K562 (cell line): ENCODE data around the gene NKD1. TPM values are rescaled to one million over a fixed set of nuclear protein-coding genes. Genes with fewer than 3 reads are reported as not detected.

Source experiments
- ATAC-seq: fragments of 200-7000 bp; cut with Tn5 transposase; 3 replicates; pipeline ENCODE4 v1.9.1; 2020; ENCODE audit warnings: moderate library complexity
- BruUV-seq: library from RNA; stranded (reverse); fragments of 400-500 nt; replicated peaks from 2 replicates; lab custom pipeline; 2021; lab: Mats Ljungman, UMichigan
- CTCF ChIA-PET: fragments of 300-600 bp; formaldehyde crosslinking; extraction: SDS; loops from one replicate; lab custom pipeline; 2021; ENCODE audit warnings: low intra/inter-chr PET ratio; lab: Yijun Ruan, JAX
- POLR2A ChIA-PET: fragments of 300-600, 350-650 bp; sonication (Branson Sonifier 250); formaldehyde crosslinking; extraction: SDS; loops from one replicate; lab custom pipeline; 2021; ENCODE audit warnings: antibody characterized with exemption, inconsistent platforms; lab: Yijun Ruan, JAX
- DNase-seq, 4 experiments: peaks; one replicate each; pipeline versions ENCODE4 v3.0.0 to v3.0.0-alpha.2; 2011 to 2018; ENCODE audit warnings: low spot score in 3 of 4, mixed read lengths in 3 of 4; ENCODE audit errors: extremely low read depth in 1 of 4
- FAIRE-seq: peaks from 2 replicates; lab custom pipeline; 2011; peaks lifted over from hg19 to GRCh38; lab: Jason Lieb, UNC
- H2AFZ ChIP-seq: 2 replicates; pipeline ENCODE4 v1.6.0; 2011; ENCODE audit warnings: low read depth, low read length, control low read depth, inconsistent platforms
- H3K27ac ChIP-seq: fragments of 200-600 bp; 3 replicates; pipeline ENCODE4 v1.8.0; 2011; ENCODE audit warnings: low read depth, mild to moderate bottlenecking, control low read depth, inconsistent platforms, low read length, moderate library complexity, mixed read lengths; ENCODE audit errors: extremely low read depth
- H3K27me3 ChIP-seq, 2 experiments: fragments of 300-600 bp in 1 of 2; 2 replicates in 1 of 2; 3 replicates in 1 of 2; pipeline versions ENCODE4 v1.6.0 to v1.8.0; 2011; ENCODE audit warnings: inconsistent platforms in 2 of 2, low read length in 2 of 2, mild to moderate bottlenecking in 1 of 2, mixed read lengths in 1 of 2, moderate library complexity in 1 of 2; ENCODE audit not compliant: control insufficient read depth in 2 of 2, insufficient read depth in 2 of 2
- H3K36me3 ChIP-seq: fragments of 300-600 bp; 3 replicates; pipeline ENCODE4 v1.8.0; 2011; ENCODE audit warnings: mild to moderate bottlenecking, low read length, inconsistent platforms; ENCODE audit not compliant: control insufficient read depth, insufficient read depth
- H3K4me1 ChIP-seq, 2 experiments: fragments of 200-600 bp in 1 of 2; replicated peaks in 1 of 2; 2 replicates in 1 of 2; 3 replicates in 1 of 2; pipeline versions ENCODE4 v1.5.1 to v1.8.0; 2011; ENCODE audit warnings: inconsistent platforms in 2 of 2, low read length in 2 of 2, mild to moderate bottlenecking in 1 of 2, mixed read lengths in 1 of 2, moderate library complexity in 1 of 2; ENCODE audit not compliant: control insufficient read depth in 2 of 2, insufficient read depth in 2 of 2
- H3K4me2 ChIP-seq: 2 replicates; pipeline ENCODE4 v1.6.1; 2011; ENCODE audit warnings: low read length, control low read depth, inconsistent platforms, mixed read lengths; ENCODE audit not compliant: insufficient read depth
- H3K4me3 ChIP-seq: fragments of 200-600 bp; sonication (generic), shearing (Covaris generic); 2 replicates; pipeline ENCODE4 v1.5.1; 2016; ENCODE audit warnings: control low read depth, inconsistent platforms
- H3K79me2 ChIP-seq: fragments of 200-600 bp; 3 replicates; pipeline ENCODE4 v1.8.0; 2011; ENCODE audit warnings: low read length, inconsistent platforms; ENCODE audit not compliant: control insufficient read depth, insufficient read depth
- H3K9ac ChIP-seq, 2 experiments: 2 replicates each; pipeline versions ENCODE4 v1.6.0 to v1.6.1; 2011; ENCODE audit warnings: low read depth in 2 of 2, low read length in 2 of 2, control low read depth in 1 of 2, inconsistent platforms in 1 of 2, mild to moderate bottlenecking in 1 of 2, mixed read lengths in 1 of 2; ENCODE audit not compliant: insufficient read depth in 1 of 2
- H3K9me1 ChIP-seq: one replicate; pipeline ENCODE4 v1.6.0; 2011; ENCODE audit warnings: inconsistent platforms, mild to moderate bottlenecking, low read length, moderate library complexity; ENCODE audit not compliant: control insufficient read depth, insufficient read depth
- H3K9me3 ChIP-seq: replicated peaks from 2 replicates; pipeline ENCODE4 v1.5.1; 2011; ENCODE audit warnings: low read depth, low read length, inconsistent platforms; ENCODE audit not compliant: control insufficient read depth, insufficient read depth
- H4K20me1 ChIP-seq: replicated peaks from 2 replicates; pipeline ENCODE4 v1.6.1; 2011; ENCODE audit warnings: low read length, inconsistent platforms, mixed read lengths; ENCODE audit not compliant: control insufficient read depth, insufficient read depth
- CBX1 ChIP-seq: sonication (generic); IDR thresholded peaks from 2 replicates; pipeline ENCODE4 v1.6.1; 2016; ENCODE audit warnings: antibody characterized with exemption, low read depth, mild to moderate bottlenecking
- CEBPG ChIP-seq, 3 experiments: fragments of 200-800 bp in 1 of 3; sonication (Bioruptor generic) in 1 of 3; sonication (generic) in 1 of 3; formaldehyde crosslinking in 1 of 3; IDR thresholded peaks in 2 of 3; conservative IDR thresholded peaks in 1 of 3; 2 replicates each; pipeline versions ENCODE4 v1.6.1 to v1.8.0; 2016 to 2022; ENCODE audit warnings: missing compliant biosample characterization in 2 of 3, missing genetic modification characterization in 2 of 3, mild to moderate bottlenecking in 1 of 3, missing genetic modification reagents in 1 of 3
- HDAC8 ChIP-seq: fragments of 450-650 bp; IDR thresholded peaks from 2 replicates; pipeline ENCODE4 v1.6.1; 2016; ENCODE audit warnings: mild to moderate bottlenecking, missing genetic modification characterization, moderate library complexity, missing compliant biosample characterization
- U2AF2 ChIP-seq: fragments of 200-400 bp; formaldehyde crosslinking; optimal IDR thresholded peaks from 2 replicates; pipeline ENCODE3; 2017; ENCODE audit warnings: low read depth, mild to moderate bottlenecking, low read length
- ZEB2 ChIP-seq: fragments of 450-650 bp; IDR thresholded peaks from 2 replicates; pipeline ENCODE4 v1.6.1; 2016
- ZNF311 ChIP-seq: fragments of 250-450 bp; sonication (Bioruptor Pico); IDR thresholded peaks from 2 replicates; pipeline ENCODE4 v1.4.0; 2020; ENCODE audit warnings: mild to moderate bottlenecking, moderate library complexity
- ZNF57 ChIP-seq: fragments of 450-650 bp; formaldehyde crosslinking; IDR thresholded peaks from 2 replicates; pipeline ENCODE4 v1.4.0; 2020; ENCODE audit warnings: mild to moderate bottlenecking, moderate library complexity
- ZNF589 ChIP-seq: fragments of 200-800 bp; sonication (Bioruptor generic); IDR thresholded peaks from 2 replicates; pipeline ENCODE4 v1.6.1; 2016; ENCODE audit warnings: low read depth, missing genetic modification characterization, missing compliant biosample characterization
- WGBS: fragments of 100-300 bp; shearing (Covaris generic); methylation state at CpG from one replicate; pipeline ENCODE4 v1.1.6; 2016; ENCODE audit warnings: low coverage, mixed read lengths; ENCODE audit not compliant: insufficient coverage; ENCODE audit errors: missing lambda C conversion rate; 5-methylcytosine and 5-hydroxymethylcytosine counted together
- in situ Hi-C: fragments of 300-500 bp; cut with MboI; formaldehyde crosslinking; loops from 4 replicates; pipeline ENCODE4 v1.15.0; 2018; ENCODE audit warnings: inconsistent platforms, mixed read lengths
- intact Hi-C: fragments of 100-400 bp; cut with micrococcal nuclease; formaldehyde crosslinking; loops from 2 replicates; pipeline ENCODE4 v1.14.2; 2022
- polyA plus RNA-seq, 8 experiments: library from polyadenylated mRNA; depleted of rRNA in 4 of 8; stranded (reverse) in 5 of 8; unstranded in 3 of 8; fragments of >200 nt; fragmentation: Nextera tagmentation in 2 of 8; fragmentation: Illumina TruSeq in 1 of 8; extraction: Ambion mirVana in 2 of 8; extraction: Trizol in 1 of 8; gene quantifications; 2 replicates each; pipeline versions ENCODE4 v1.2.1 to v1.2.3, GENCODE V29; 2011 to 2014; ENCODE audit warnings: inconsistent platforms in 1 of 8, missing spikeins in 1 of 8
- total RNA-seq, 7 experiments: library from RNA; depleted of rRNA in 6 of 7; stranded (reverse); fragments of >200 nt in 6 of 7; fragmentation: Illumina TruSeq in 2 of 7; extraction: Trizol in 2 of 7; gene quantifications; 2 replicates each; pipeline versions ENCODE4 v1.2.1 to v1.2.3, GENCODE V29; 2011 to 2021; ENCODE audit warnings: low replicate concordance in 1 of 7
- TF ChIP-seq, protein P1 (sequence below): fragments of 200-800 bp; sonication (Bioruptor generic); IDR thresholded peaks from 2 replicates; pipeline ENCODE4 v1.6.1; 2017; ENCODE audit warnings: missing genetic modification characterization, missing compliant biosample characterization
- TF ChIP-seq, protein P2 (sequence below): fragments of 450-650 bp; formaldehyde crosslinking; IDR thresholded peaks from 2 replicates; pipeline ENCODE4 v1.4.0; 2022; ENCODE audit warnings: missing genetic modification characterization
- TF ChIP-seq, protein P3 (sequence below): fragments of 250-450 bp; sonication (Bioruptor Pico); IDR thresholded peaks from 2 replicates; pipeline ENCODE4 v1.5.1; 2021; ENCODE audit warnings: mild to moderate bottlenecking

The NKD1 gene
- total and polyA plus RNA-seq, 9 of the 15 experiments (the other 6 are each of a cell fraction or from before 2014, with no cell fraction given) = under 0.01 to 0.24 (median 0.04) TPM; not detected in 2

DNA sequence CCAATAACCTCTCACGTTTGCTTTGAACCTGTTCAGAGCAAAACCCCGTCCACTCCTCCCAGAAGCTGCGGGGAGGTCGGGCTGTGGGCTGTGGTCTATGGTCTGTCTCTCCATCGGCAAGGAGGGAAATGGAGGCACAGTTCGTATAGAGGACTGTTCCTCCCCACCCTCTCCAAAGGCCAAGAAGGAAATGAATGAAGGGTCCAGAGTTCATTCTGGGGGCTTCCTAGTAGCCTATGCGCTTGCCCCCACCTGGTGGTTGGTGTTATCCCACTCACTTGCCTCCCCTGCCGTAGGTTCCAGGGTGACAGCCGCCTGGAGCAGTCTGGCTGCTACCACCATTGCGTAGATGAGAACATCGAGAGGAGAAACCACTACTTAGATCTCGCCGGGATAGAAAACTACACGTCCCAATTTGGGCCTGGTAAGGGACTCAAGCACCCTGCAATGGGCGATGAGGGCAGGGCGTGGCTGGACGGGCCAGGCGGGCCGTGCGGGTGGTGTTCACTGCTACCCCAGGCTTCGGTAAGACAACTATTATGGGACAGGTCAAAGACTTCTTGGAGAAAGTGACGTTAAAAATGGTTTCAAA is 83.9 kb downstream of the NKD1 start:
- intact Hi-C loops = no loop called here
- no peak for TF ChIP-seq HDAC8 (tag)
- TF ChIP-seq CBX1 = no peak
- TF ChIP-seq ZNF589 (CRISPR knock-in tag) = no peak
- TF ChIP-seq, protein P1, sequence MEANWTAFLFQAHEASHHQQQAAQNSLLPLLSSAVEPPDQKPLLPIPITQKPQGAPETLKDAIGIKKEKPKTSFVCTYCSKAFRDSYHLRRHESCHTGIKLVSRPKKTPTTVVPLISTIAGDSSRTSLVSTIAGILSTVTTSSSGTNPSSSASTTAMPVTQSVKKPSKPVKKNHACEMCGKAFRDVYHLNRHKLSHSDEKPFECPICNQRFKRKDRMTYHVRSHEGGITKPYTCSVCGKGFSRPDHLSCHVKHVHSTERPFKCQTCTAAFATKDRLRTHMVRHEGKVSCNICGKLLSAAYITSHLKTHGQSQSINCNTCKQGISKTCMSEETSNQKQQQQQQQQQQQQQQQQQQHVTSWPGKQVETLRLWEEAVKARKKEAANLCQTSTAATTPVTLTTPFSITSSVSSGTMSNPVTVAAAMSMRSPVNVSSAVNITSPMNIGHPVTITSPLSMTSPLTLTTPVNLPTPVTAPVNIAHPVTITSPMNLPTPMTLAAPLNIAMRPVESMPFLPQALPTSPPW = no peak
- TF ChIP-seq ZNF311 (CRISPR knock-in tag) = no peak
- no peak for TF ChIP-seq U2AF2
- no peak for TF ChIP-seq CEBPG (CRISPR knock-in tag; IDR thresholded peaks at IDR 0.05)
- no peak for TF ChIP-seq CEBPG (tag; conservative IDR thresholded peaks at IDR 0.05 in 1 of 2, IDR thresholded peaks at IDR 0.05 in 1 of 2)
- TF ChIP-seq, protein P2, sequence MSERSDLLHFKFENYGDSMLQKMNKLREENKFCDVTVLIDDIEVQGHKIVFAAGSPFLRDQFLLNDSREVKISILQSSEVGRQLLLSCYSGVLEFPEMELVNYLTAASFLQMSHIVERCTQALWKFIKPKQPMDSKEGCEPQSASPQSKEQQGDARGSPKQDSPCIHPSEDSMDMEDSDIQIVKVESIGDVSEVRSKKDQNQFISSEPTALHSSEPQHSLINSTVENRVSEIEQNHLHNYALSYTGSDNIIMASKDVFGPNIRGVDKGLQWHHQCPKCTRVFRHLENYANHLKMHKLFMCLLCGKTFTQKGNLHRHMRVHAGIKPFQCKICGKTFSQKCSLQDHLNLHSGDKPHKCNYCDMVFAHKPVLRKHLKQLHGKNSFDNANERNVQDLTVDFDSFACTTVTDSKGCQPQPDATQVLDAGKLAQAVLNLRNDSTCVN = no peak
- TF ChIP-seq, protein P3, sequence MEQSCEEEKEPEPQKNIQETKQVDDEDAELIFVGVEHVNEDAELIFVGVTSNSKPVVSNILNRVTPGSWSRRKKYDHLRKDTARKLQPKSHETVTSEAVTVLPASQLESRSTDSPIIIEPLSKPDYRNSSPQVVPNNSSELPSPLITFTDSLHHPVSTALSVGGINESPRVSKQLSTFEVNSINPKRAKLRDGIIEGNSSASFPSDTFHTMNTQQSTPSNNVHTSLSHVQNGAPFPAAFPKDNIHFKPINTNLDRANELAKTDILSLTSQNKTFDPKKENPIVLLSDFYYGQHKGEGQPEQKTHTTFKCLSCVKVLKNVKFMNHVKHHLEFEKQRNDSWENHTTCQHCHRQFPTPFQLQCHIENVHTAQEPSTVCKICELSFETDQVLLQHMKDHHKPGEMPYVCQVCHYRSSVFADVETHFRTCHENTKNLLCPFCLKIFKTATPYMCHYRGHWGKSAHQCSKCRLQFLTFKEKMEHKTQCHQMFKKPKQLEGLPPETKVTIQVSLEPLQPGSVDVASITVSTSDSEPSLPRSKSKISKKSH (CRISPR knock-in tag) = no peak
- TF ChIP-seq ZNF57 (CRISPR knock-in tag) = no peak
- TF ChIP-seq ZEB2 = no peak
- Histone ChIP-seq H3K9me3 (no peaks in the 10 kb centered on the region), H3K79me2 (no peaks in the 10 kb centered on the region), H3K9me1 (no peaks in the 10 kb centered on the region), H3K36me3 (no peaks in the 10 kb centered on the region), H3K27me3 (peaks cover 13 to 46% of the 10 kb centered on the region in 2 experiments; a peak in 4 of 5 replicates), H3K4me2 (no peak overlapping the region), H3K4me1 (peaks cover 0 to 7% of the 10 kb centered on the region in 2 experiments; a peak in 2 of 5 replicates), H2AFZ (no peak overlapping the region), H4K20me1 (no peaks in the 10 kb centered on the region), H3K4me3 (no peak overlapping the region), H3K27ac (no peak overlapping the region), H3K9ac (peak overlapping the region in 1 of 2 experiments; percentile 35; a peak in 1 of 4 replicates)
- POLR2A ChIA-PET = no interaction called here
- DNase-seq (no peak), FAIRE-seq (no peak), ATAC-seq (no peak)
- no TSS peak for BruUV-seq
- CTCF ChIA-PET = no interaction called here
- 4% methylated on average over 20 of the region's 22 CpGs for WGBS
- in situ Hi-C loops = no loop called here
